Subcutaneous adipose tissue (tissue), 4 donors: ENCODE data around the gene STK4. TPM values are rescaled to one million over a fixed set of nuclear protein-coding genes. Genes with fewer than 3 reads are reported as not detected.

Source experiments
- CTCF ChIP-seq: fragments of 450-650 bp; IDR thresholded peaks from one replicate; pipeline ENCODE4 v1.5.1; 2016; ENCODE audit warnings: low read depth, mild to moderate bottlenecking, control low read depth, antibody characterized with exemption, moderate library complexity
- total RNA-seq, 4 donors: library from RNA; depleted of rRNA; stranded (reverse); fragments of >200 nt; gene quantifications; one replicate each; pipeline ENCODE4 v1.1.0, GENCODE V29; 2016

Gene STK4
- total RNA-seq, 4 donors from 2014 or later, result 25.2 to 71.4 (median 40.1) TPM

- no peak for TF ChIP-seq CTCF
Observed at GRCh38 chr20:45008521-45009049, 42.3 kb downstream of the STK4 start.

GRCh38 chr20:45010399-45010828, 44.1 kb downstream of the STK4 start:
- TF ChIP-seq CTCF, result no peak

- TF ChIP-seq CTCF, result no peak
Observed at GRCh38 chr20:45011108-45011526, 44.8 kb downstream of the STK4 start.

GRCh38 chr20:45012682-45013302, 46.5 kb downstream of the STK4 start:
- TF ChIP-seq CTCF, result no peak

- no peak for TF ChIP-seq CTCF
Observed at GRCh38 chr20:45014671-45015415, 48.5 kb downstream of the STK4 start.

- no peak for TF ChIP-seq CTCF
Observed at GRCh38 chr20:45016089-45016671, 49.9 kb downstream of the STK4 start.

- TF ChIP-seq CTCF, result no peak
Observed at GRCh38 chr20:45017281-45017680, 51.0 kb downstream of the STK4 start.
